HPDE6-E6E7 (cell line): ENCODE measurements around the gene NPIPB5.
"Not testable (repeated sequence)": the region's sequence is repeated elsewhere in the genome, so short reads cannot be mapped to it uniquely, and the experiment has no call there.

Experiments
- DNase-seq: peaks from one replicate; pipeline ENCODE4 v3.0.0; 2011; ENCODE audit warnings: missing footprints; ENCODE audit errors: extremely low spot score

NPIPB5 gene

DNA sequence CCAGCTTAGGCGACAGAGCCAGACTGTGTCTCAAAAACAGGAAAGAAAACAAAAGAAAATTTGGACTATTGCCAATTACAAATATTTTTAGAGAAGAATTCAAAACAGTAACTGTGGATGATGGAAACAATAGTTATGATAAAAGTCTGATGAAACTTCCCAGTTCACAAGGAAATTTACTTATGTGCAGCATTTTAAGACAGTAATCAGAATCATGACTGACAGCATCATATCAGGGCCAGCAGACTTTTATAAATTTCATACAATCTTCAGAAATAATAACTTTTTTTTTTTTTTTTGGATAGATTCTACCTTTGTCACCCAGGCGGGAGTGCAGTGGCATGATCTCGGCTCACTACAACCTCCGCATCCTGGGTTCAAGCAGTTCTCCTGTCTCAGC is at the start of gene NPIPB5:
NPIPB5 (plus strand) TSS at position 301 of the 400 bp plus-strand sequence. CDS start 2,911 bp downstream, outside the sequence.
- DNase-seq: not testable (repeated sequence)

DNA sequence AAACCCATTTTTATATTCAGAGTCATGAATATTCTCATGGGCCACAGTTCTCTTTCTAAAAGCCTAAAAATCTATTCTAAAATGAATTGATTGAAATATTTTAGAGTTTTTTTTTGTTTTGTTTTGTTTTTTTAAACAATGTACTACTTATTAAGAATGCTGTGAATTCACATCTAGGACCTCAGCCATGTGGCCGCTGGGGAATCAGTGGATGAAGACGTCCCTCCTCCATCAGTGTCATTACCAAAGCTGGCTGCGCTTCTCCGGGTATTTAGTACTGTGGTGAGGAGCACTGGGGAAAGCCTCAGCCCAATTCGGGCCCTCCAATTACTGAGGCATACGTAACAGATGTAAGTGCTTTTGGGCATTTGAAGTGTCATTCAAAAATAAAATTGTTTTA is 41.8 kb upstream of the NPIPB5 start:
- DNase-seq: not testable (repeated sequence)

DNA sequence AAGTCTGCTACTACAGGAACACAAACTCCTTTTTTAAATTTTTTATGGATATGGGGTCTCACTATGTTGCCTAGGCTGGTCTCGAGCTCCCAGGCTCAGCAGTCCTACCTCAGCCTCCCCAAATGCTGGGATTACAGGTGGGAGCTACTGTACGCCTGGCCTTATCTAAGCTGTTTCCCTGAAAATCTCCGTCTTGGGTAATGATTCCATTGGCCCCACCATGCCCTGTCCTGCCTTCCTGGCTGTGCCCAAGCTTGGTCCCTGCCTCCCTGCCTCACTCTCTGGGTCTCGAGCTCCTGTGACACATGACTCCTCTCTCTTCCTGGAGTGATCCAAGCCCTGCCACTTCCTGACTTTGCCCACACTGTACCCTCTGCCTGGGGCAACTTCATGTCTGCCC is 27.3 kb downstream of the NPIPB5 start:
- DNase-seq: not testable (repeated sequence)

DNA sequence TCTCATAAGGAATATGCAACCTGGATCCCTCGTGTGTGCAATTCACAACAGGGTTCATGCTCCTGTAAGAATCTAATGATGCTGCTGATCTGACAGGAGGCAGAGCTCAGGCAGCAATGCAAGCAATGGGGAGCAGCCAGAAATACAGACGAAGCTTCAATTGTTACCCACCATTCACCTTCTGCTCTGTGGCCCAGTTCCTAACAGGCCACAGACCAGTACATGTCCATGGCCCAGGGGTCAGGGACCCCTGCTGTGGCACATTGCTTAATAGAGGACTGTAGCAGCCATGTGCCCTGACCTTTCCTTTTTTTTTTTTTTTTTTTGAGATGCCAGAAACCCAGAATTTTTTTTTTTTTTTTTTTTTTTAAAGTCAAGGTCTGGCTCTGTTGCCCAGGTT is 34.1 kb downstream of the NPIPB5 start:
- DNase-seq: not testable (repeated sequence)

DNA sequence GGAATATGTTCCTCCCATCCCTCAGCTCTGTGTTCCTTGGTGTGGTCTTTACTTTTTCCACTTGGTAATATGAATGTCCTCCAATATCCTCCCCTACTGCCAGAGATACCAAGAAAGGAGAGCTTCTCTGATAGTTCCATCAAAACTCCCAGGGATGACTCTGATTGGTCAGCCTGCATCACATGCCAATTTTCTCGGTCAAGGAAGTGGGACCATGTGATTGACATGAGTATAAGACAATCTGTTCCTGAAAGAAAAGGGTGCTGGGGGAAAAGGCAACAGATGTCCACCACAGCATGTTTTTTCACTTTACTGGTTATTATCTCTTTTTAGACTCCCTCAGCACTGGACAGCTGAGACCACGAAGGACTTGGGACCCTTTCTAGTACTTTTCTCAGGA is 35.9 kb downstream of the NPIPB5 start:
- DNase-seq: not testable (repeated sequence)

DNA sequence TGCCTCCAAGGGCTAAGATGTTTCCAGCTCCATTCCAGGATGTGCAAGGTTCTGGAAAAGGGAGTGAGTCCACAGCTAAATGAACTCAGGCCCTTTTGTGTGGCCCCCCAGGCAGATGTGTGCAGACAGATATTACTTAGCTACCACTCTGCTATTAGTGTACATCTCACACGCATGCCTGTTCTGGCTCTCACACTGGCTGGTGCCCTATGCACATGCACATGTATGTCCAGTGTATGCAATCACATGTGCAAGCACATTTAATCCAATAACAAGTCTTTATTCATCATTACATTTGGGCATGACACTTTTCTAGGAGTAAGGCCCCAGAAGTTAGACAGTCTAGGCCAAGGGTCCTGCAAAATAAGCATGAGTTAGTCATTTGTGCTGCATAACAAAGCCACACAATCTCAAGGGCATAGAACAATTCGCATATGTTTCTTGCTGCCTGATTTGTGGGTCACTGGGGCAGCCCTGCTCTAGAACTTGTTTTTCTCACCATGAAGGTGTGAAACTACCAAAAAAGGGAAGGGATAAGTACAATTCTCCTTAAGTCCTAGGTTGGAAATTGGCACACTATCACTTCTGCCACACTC is 36.6 kb downstream of the NPIPB5 start:
- DNase-seq: not testable (repeated sequence)

DNA sequence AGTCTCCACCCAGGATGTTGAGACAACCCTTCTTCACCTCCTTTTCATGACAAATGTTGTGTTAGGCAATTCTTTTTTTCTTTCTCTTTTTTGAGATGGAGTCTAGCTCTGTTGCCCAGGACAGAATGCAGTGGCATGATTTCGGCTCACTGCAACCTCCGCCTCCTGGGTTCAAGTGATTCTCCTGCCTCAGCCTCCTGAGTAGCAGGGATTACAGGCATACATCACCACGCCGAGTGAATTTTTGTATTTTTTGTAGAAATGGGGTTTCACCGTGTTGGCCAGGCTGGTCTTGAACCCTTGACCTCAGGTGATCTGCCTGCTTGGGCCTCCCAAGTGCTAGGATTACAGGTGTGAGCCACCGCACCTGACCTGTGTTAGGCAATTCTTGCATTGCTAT is 39.2 kb downstream of the NPIPB5 start:
- not testable (repeated sequence) for DNase-seq

DNA sequence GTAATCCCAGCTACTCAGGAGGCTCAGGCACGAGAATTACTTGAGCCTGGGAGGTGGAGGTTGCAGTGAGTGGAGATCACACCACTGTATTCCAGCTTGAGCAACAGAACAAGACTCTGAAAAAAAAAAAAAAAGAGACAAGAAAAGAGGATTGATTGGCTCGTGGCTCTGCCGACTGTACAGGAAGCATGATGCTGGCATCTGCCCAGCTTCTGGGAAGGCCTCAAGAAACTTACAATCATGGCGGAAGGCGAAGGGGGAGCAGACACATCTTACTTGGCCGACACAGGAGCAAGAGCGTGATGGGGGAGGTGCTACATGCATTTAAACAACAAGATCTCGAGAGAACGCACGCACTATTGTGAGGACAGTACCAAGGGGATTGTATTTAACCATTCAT is 40.5 kb downstream of the NPIPB5 start:
- DNase-seq: not testable (repeated sequence)

DNA sequence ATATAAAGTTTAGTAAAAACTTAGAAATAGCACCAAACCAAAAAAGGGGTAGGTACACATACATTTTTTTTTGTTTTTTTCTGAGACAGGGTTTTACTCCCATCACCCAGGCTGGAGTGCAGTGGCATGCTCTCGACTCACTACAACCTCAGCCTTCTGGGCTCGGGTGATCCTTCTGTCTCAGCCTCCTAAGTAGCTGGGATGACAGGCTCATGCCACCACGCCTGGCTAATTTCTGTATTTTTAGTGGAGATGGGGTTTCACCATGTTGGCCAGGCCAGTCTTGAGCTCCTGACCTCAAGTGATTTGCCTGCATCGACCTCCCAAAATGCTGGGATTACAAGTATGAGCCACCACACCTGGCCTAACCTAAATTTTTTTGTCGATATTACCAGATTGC is 41.0 kb downstream of the NPIPB5 start:
- not testable (repeated sequence) for DNase-seq

DNA sequence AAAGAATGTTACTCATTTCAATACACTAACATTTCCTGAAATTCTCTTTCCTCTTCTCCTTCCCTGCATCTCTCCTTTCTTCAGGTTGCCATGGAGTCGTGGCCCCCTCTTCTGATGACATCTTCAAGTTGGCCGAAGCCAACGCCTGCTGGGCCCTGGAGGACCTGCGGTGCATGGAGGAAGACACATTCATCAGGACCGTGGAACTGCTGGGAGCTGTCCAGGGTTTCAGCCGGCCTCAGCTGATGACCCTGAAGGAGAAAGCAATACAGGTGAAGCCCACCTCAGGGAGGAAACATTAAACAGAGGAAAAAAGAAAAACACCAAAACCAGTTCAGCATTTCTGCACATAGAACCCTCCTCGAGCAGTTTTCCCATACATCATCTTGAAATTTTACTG is 46.1 kb downstream of the NPIPB5 start:
- not testable (repeated sequence) for DNase-seq
